Astrocyte (in vitro differentiated cells and primary cell): Measurements from ENCODE around the gene SORL1.

Source experiments
- EZH2 ChIP-seq: IDR thresholded peaks from 2 replicates; pipeline ENCODE4 v1.6.1; 2012; ENCODE audit warnings: mild to moderate bottlenecking, low read length, inconsistent platforms; ENCODE audit not compliant: insufficient read depth
- TF ChIP-seq, protein P1 (sequence below): IDR thresholded peaks from 2 replicates; pipeline ENCODE4 v1.5.1; 2011; ENCODE audit warnings: low read depth, mild to moderate bottlenecking, inconsistent platforms, low read length, moderate library complexity; ENCODE audit not compliant: insufficient read depth

DNA sequence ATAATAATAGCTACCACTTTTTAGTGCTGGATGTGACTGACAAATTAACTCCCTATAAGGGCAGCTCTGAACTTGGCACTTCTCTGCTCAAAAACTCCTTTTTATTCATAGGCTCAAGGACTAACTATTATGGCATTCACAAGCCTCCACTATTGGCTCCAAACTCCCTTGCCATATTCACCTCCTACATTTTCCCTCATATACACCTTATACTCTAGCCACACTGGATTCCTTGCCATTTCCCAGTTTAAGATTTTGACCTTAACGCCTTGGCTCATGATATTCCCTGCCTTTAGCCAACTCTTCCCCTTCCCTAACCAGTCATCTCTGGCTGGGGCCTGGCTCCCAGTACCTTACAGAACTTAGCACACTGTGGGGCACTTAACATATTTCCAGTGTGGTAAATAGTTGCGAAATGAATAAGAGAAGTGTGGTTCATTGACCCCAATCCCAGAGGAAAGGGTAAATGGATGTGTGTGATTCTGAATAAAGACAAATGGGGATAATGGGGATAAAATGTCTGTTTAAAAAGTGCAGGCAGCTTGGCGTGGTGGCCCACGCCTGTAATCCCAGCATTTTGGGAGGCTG, 40.0 kb upstream of the SORL1 start:
- no peak for TF ChIP-seq EZH2
- TF ChIP-seq, protein P1, sequence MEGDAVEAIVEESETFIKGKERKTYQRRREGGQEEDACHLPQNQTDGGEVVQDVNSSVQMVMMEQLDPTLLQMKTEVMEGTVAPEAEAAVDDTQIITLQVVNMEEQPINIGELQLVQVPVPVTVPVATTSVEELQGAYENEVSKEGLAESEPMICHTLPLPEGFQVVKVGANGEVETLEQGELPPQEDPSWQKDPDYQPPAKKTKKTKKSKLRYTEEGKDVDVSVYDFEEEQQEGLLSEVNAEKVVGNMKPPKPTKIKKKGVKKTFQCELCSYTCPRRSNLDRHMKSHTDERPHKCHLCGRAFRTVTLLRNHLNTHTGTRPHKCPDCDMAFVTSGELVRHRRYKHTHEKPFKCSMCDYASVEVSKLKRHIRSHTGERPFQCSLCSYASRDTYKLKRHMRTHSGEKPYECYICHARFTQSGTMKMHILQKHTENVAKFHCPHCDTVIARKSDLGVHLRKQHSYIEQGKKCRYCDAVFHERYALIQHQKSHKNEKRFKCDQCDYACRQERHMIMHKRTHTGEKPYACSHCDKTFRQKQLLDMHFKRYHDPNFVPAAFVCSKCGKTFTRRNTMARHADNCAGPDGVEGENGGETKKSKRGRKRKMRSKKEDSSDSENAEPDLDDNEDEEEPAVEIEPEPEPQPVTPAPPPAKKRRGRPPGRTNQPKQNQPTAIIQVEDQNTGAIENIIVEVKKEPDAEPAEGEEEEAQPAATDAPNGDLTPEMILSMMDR, result no peak
